CD4-positive, alpha-beta T cell (primary cell): ENCODE results near the gene WEE1. TPM values are rescaled to one million over a fixed set of nuclear protein-coding genes. Genes with fewer than 3 reads are reported as not detected.

ENCODE experiments used
- ATAC-seq: fragments of 200-7000 bp; cut with Tn5 transposase; one replicate; pipeline ENCODE4 v1.10.0; 2022; ENCODE audit warnings: mild to moderate bottlenecking; ENCODE audit not compliant: poor library complexity
- CTCF ChIA-PET: fragments of 350-600 bp; sonication (Branson Sonifier 250); formaldehyde crosslinking; loops from one replicate; lab custom pipeline; 2021; ENCODE audit warnings: antibody characterized with exemption, inconsistent platforms; lab: Charles Lee
- POLR2A ChIA-PET: fragments of 350-600 bp; sonication (Branson Sonifier 250); formaldehyde crosslinking; loops from one replicate; lab custom pipeline; 2021; ENCODE audit warnings: antibody characterized with exemption, inconsistent platforms; lab: Charles Lee
- DNase-seq, 14 experiments: peaks; one replicate each; pipeline ENCODE4 v3.0.0-alpha.2; 2013 to 2020; ENCODE audit warnings: mixed read lengths in 2 of 14
- H3K27ac ChIP-seq, 2 donors: one replicate each; pipeline versions ENCODE4 v1.5.1 to v1.7.0; 2013; ENCODE audit warnings: low read length in 2 of 2, low read depth in 1 of 2, mild to moderate bottlenecking in 1 of 2
- H3K27me3 ChIP-seq, 2 experiments: 1 replicate in 1 of 2; 2 replicates in 1 of 2; pipeline versions ENCODE4 v1.6.1 to v1.7.0; 2013; ENCODE audit warnings: low read length in 2 of 2, control low read depth in 1 of 2, mild to moderate bottlenecking in 1 of 2, moderate library complexity in 1 of 2; ENCODE audit not compliant: insufficient read depth in 2 of 2, control insufficient read depth in 1 of 2
- H3K36me3 ChIP-seq: one replicate; pipeline ENCODE4 v1.6.1; 2013; ENCODE audit warnings: low read length, control low read depth; ENCODE audit not compliant: insufficient read depth
- H3K4me1 ChIP-seq: one replicate; pipeline ENCODE4 v1.6.1; 2013; ENCODE audit warnings: low read length, control low read depth; ENCODE audit not compliant: insufficient read depth
- H3K4me3 ChIP-seq: one replicate; pipeline ENCODE4 v1.5.1; 2013; ENCODE audit warnings: mild to moderate bottlenecking, low read length, moderate library complexity
- H3K9me3 ChIP-seq, 2 experiments: 1 replicate in 1 of 2; 2 replicates in 1 of 2; pipeline versions ENCODE4 v1.6.1 to v1.7.0; 2013; ENCODE audit warnings: low read length in 2 of 2, mild to moderate bottlenecking in 2 of 2, control low read depth in 1 of 2, moderate library complexity in 1 of 2; ENCODE audit not compliant: control insufficient read depth in 1 of 2, insufficient read depth in 1 of 2
- H3K27ac Mint-ChIP-seq: one replicate; pipeline ENCODE4 v1.8.0; 2020; ENCODE audit warnings: mixed read lengths
- H3K27me3 Mint-ChIP-seq: one replicate; pipeline ENCODE4 v1.8.0; 2021; ENCODE audit warnings: mixed read lengths
- H3K36me3 Mint-ChIP-seq: one replicate; pipeline ENCODE4 v1.8.0; 2021; ENCODE audit warnings: low read depth, mixed read lengths
- H3K4me1 Mint-ChIP-seq: one replicate; pipeline ENCODE4 v1.8.0; 2021; ENCODE audit warnings: low read depth, mixed read lengths
- H3K4me3 Mint-ChIP-seq: one replicate; pipeline ENCODE4 v1.8.0; 2020; ENCODE audit warnings: mild to moderate bottlenecking, mixed read lengths
- H3K9me3 Mint-ChIP-seq: one replicate; pipeline ENCODE4 v1.8.0; 2020; ENCODE audit warnings: mixed read lengths
- CTCF ChIP-seq: fragments of 200-600 bp; IDR thresholded peaks from one replicate; pipeline ENCODE4 v1.8.0; 2022; ENCODE audit warnings: antibody characterized with exemption, mild to moderate bottlenecking
- intact Hi-C, 2 experiments: fragments of 100-400 bp; cut with DNase I in 1 of 2; cut with micrococcal nuclease in 1 of 2; formaldehyde crosslinking; loops; one replicate each; pipeline versions ENCODE4 v1.15.1 to v1.9.0; 2023 to 2025; cut with DNase I, micrococcal nuclease
- total RNA-seq, 174 experiments: library from RNA in 2 of 174; stranded (reverse) in 2 of 174; gene quantifications; one replicate each; pipeline ENCODE4 v1.2.3 and lab custom pipeline; 2021 to 2026

WEE1 gene
- total RNA-seq, 2 experiments from 2014 or later: 9.3 to 10.7 TPM

GRCh38 chr11:9626496-9627394 is 53.3 kb downstream of the WEE1 start:
- no peaks in the 10 kb centered on the region for H3K9me3 Mint-ChIP-seq
- H3K4me3 Mint-ChIP-seq: no peak overlapping the region
- H3K27ac Mint-ChIP-seq: no peak overlapping the region
- no peaks in the 10 kb centered on the region for H3K36me3 Mint-ChIP-seq
- H3K4me1 ChIP-seq: no peaks in the 10 kb centered on the region
- intact Hi-C loops: no loop called here
- no peaks in the 10 kb centered on the region for H3K4me1 Mint-ChIP-seq
- no peak for ATAC-seq
- ChIA-PET CTCF (no interaction called here), POLR2A (no interaction called here)
- H3K36me3 ChIP-seq: no peaks in the 10 kb centered on the region
- no peak for TF ChIP-seq CTCF
- no peak overlapping the region for H3K27ac ChIP-seq
- no peaks in the 10 kb centered on the region for H3K27me3 Mint-ChIP-seq
- H3K9me3 ChIP-seq: no peaks in the 10 kb centered on the region
- no peak for DNase-seq
- H3K4me3 ChIP-seq: no peak overlapping the region
- no peaks in the 10 kb centered on the region for H3K27me3 ChIP-seq

GRCh38 chr11:9629064-9629463 is 55.6 kb downstream of the WEE1 start:
- ChIA-PET CTCF (interaction anchor here (1.3 kb wide), 1 partner anchor 11 kb away, joined by 3 read pairs; no protein-coding TSS in a partner anchor), POLR2A (no interaction called here)
- Histone ChIP-seq H3K4me3 (no peak overlapping the region), H3K36me3 (no peaks in the 10 kb centered on the region), H3K4me1 (no peaks in the 10 kb centered on the region), H3K9me3 (no peaks in the 10 kb centered on the region), H3K27ac (no peak overlapping the region), H3K27me3 (no peaks in the 10 kb centered on the region)
- ATAC-seq (no peak), DNase-seq (no peak)
- Mint-ChIP-seq H3K27me3 (no peaks in the 10 kb centered on the region), H3K9me3 (no peaks in the 10 kb centered on the region), H3K4me1 (no peaks in the 10 kb centered on the region), H3K36me3 (no peaks in the 10 kb centered on the region), H3K4me3 (no peak overlapping the region), H3K27ac (no peak overlapping the region)
- no peak for TF ChIP-seq CTCF
- intact Hi-C loops: no loop called here

- no peak for ATAC-seq
- no peaks in the 10 kb centered on the region for H3K9me3 ChIP-seq
- peak in 1 of 14 experiments; percentile 3 for DNase-seq
- no peak overlapping the region for H3K27ac ChIP-seq
- Mint-ChIP-seq H3K36me3 (no peaks in the 10 kb centered on the region), H3K27ac (no peak overlapping the region), H3K4me1 (no peaks in the 10 kb centered on the region), H3K27me3 (no peaks in the 10 kb centered on the region), H3K4me3 (no peak overlapping the region), H3K9me3 (no peaks in the 10 kb centered on the region)
- ChIA-PET CTCF (interaction anchor here (0.6 kb wide), 1 partner anchor 292 kb away, joined by 3 read pairs; no protein-coding TSS in a partner anchor), POLR2A (no interaction called here)
- no peak overlapping the region for H3K4me3 ChIP-seq
- no peaks in the 10 kb centered on the region for H3K36me3 ChIP-seq
- no peaks in the 10 kb centered on the region for H3K27me3 ChIP-seq
- intact Hi-C loops: no loop called here
- TF ChIP-seq CTCF: no peak
- H3K4me1 ChIP-seq: no peaks in the 10 kb centered on the region
Measured at GRCh38 chr11:9633679-9634078, 60.2 kb downstream of the WEE1 start.
